ENCODE data around the gene CTNNA2.

The CTNNA2 gene

DNA sequence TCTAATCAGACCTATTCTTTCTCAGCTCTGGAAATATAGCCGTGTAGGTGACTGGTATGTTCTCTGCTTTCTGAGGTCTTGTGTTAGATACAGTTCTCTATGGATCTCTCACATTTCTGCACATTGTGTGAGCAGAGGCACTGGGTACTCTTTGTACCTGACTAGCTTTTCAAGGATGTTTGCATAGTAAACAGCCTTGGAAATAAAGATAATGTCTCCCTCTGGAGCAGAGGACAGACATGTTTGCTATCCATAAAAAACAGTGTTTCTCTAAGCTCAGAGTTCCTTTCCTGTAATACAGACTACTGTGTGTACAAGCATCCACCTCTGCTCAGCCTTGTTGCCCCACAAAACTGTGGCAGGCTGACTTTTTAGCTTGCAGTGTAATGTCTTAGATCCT lies 279.2 kb downstream of the CTNNA2 start:
- TF ChIP-seq, protein P1, sequence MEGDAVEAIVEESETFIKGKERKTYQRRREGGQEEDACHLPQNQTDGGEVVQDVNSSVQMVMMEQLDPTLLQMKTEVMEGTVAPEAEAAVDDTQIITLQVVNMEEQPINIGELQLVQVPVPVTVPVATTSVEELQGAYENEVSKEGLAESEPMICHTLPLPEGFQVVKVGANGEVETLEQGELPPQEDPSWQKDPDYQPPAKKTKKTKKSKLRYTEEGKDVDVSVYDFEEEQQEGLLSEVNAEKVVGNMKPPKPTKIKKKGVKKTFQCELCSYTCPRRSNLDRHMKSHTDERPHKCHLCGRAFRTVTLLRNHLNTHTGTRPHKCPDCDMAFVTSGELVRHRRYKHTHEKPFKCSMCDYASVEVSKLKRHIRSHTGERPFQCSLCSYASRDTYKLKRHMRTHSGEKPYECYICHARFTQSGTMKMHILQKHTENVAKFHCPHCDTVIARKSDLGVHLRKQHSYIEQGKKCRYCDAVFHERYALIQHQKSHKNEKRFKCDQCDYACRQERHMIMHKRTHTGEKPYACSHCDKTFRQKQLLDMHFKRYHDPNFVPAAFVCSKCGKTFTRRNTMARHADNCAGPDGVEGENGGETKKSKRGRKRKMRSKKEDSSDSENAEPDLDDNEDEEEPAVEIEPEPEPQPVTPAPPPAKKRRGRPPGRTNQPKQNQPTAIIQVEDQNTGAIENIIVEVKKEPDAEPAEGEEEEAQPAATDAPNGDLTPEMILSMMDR (IDR thresholded peaks at IDR 0.05; ENCODE audit: borderline replicate concordance, insufficient read depth, low read depth, low read length), result no peak
- H3K4me3 ChIP-seq (ENCODE audit: low read depth, low read length), result no peak overlapping the region

GRCh38 chr2:79793006-79793405 lies 280.2 kb downstream of the CTNNA2 start:
- no peak overlapping the region for H3K4me3 ChIP-seq (ENCODE audit: low read depth, low read length)
- TF ChIP-seq, protein P1 (IDR thresholded peaks at IDR 0.05; ENCODE audit: borderline replicate concordance, insufficient read depth, low read depth, low read length), result no peak

DNA sequence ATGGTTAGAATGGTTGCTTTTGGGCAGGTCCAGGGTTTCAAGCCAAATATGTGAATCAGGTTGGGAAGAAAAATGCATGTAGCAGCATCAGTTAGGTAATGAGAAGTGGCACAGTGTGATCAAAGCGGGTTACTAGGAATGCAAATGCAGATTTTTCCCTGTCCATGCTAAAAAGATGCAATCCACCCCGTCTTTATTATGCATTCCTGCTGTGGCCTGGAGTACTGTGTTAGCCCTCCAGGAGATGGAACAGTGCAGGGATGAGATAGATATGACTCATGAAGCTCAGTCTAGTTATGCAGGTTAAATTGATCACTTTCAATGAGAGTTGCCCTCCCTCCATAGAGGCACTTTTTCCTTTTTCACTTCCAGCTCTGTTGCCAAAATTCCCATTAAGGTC lies 283.8 kb downstream of the CTNNA2 start:
- no peak overlapping the region for H3K4me3 ChIP-seq (ENCODE audit: low read depth, low read length)

GRCh38 chr2:79798776-79799175 lies 285.9 kb downstream of the CTNNA2 start:
- H3K4me3 ChIP-seq (ENCODE audit: low read depth, low read length), result no peak overlapping the region
- TF ChIP-seq, protein P1 (IDR thresholded peaks at IDR 0.05; ENCODE audit: borderline replicate concordance, insufficient read depth, low read depth, low read length), result no peak

More for the DNA sequence above, 283.8 kb downstream of the CTNNA2 start:
- TF ChIP-seq, protein P1 (IDR thresholded peaks at IDR 0.05; ENCODE audit: borderline replicate concordance, insufficient read depth, low read depth, low read length), result no peak

GRCh38 chr2:79799729-79800128 lies 286.9 kb downstream of the CTNNA2 start:
- H3K4me3 ChIP-seq (ENCODE audit: low read depth, low read length), result no peak overlapping the region
- TF ChIP-seq, protein P1 (IDR thresholded peaks at IDR 0.05; ENCODE audit: borderline replicate concordance, insufficient read depth, low read depth, low read length), result no peak

DNA sequence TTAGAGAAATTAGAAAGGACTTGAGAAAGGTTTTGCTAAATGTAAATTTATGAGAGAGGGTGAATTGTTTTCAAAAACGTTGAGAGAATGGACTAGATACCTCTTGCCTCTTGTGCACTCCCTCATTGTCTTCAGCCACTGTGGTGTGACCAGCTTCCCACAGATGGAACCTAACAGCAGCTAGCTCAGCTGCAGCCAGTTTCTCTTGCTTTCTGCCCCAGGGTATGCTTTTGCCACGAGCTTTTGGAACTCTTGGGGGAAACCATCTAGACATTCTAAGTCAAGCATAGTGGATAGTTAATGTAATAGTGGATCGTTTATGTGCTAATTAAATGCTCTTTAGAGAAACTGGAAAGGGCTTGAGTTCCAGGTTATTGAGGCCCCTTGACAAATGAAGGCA lies 288.2 kb downstream of the CTNNA2 start:
- TF ChIP-seq, protein P1 (IDR thresholded peaks at IDR 0.05; ENCODE audit: borderline replicate concordance, insufficient read depth, low read depth, low read length), result no peak

GRCh38 chr2:79817288-79817687 lies 304.4 kb downstream of the CTNNA2 start:
- TF ChIP-seq, protein P1 (IDR thresholded peaks at IDR 0.05; ENCODE audit: borderline replicate concordance, insufficient read depth, low read depth, low read length), result no peak
- H3K4me3 ChIP-seq (ENCODE audit: low read depth, low read length), result no peak overlapping the region

More for the DNA sequence above, 288.2 kb downstream of the CTNNA2 start:
- no peak overlapping the region for H3K4me3 ChIP-seq (ENCODE audit: low read depth, low read length)
